Esophagus muscularis mucosa (tissue), 4 donors: ENCODE results near the gene VPS26C.

Source experiments
- EP300 ChIP-seq: sonication (generic); formaldehyde crosslinking; IDR thresholded peaks from one replicate; pipeline ENCODE4 v1.6.1; 2017; ENCODE audit warnings: antibody characterized with exemption
- POLR2A ChIP-seq: fragments of 450-650 bp; IDR thresholded peaks from one replicate; pipeline ENCODE4 v1.6.1; 2017; ENCODE audit warnings: antibody characterized with exemption, moderate library complexity, mild to moderate bottlenecking, low read depth
- TF ChIP-seq, protein P1 (sequence below), 3 experiments: fragments of 200-600 bp in 2 of 3; fragments of 450-650 bp in 1 of 3; sonication (generic) in 2 of 3; IDR thresholded peaks; one replicate each; pipeline ENCODE4 v1.5.1; 2017 to 2019; ENCODE audit warnings: antibody characterized with exemption in 3 of 3, mild to moderate bottlenecking in 2 of 3, moderate library complexity in 1 of 3

DNA sequence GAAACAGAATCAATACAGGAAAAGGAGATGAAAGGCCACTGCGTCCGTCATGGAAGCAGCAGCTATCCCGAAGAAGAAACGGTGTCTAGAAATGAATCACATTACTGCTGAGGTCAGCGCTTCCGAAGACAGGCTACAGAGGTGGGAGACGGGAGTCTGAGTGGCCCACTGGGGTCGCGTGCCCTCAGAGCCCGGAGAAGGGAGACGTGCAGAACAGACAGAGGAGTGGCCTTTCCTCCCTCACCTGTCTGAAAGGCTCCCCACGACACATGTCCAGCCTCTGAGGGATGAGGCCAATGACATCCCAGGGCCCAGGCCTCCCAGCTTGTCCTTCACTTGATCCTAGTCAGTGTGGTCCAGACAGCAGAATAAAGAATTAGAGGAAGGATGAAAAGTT, 35.9 kb downstream of the VPS26C start:
- TF ChIP-seq, protein P1, sequence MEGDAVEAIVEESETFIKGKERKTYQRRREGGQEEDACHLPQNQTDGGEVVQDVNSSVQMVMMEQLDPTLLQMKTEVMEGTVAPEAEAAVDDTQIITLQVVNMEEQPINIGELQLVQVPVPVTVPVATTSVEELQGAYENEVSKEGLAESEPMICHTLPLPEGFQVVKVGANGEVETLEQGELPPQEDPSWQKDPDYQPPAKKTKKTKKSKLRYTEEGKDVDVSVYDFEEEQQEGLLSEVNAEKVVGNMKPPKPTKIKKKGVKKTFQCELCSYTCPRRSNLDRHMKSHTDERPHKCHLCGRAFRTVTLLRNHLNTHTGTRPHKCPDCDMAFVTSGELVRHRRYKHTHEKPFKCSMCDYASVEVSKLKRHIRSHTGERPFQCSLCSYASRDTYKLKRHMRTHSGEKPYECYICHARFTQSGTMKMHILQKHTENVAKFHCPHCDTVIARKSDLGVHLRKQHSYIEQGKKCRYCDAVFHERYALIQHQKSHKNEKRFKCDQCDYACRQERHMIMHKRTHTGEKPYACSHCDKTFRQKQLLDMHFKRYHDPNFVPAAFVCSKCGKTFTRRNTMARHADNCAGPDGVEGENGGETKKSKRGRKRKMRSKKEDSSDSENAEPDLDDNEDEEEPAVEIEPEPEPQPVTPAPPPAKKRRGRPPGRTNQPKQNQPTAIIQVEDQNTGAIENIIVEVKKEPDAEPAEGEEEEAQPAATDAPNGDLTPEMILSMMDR (IDR thresholded peaks at IDR 0.05): no peak
- TF ChIP-seq EP300: no peak
- TF ChIP-seq POLR2A: no peak
